Parathyroid adenoma (tissue), 2 donors: ENCODE measurements around the gene CRB2.

ENCODE experiments used
- H2AFZ ChIP-seq: fragments of 300-600 bp; sonication (generic); one replicate; pipeline ENCODE4 v1.7.0; 2017; ENCODE audit warnings: antibody characterized with exemption, mild to moderate bottlenecking
- H3K27ac ChIP-seq: fragments of 300-600 bp; sonication (generic); one replicate; pipeline ENCODE4 v1.7.0; 2017
- H3K27me3 ChIP-seq: fragments of 300-600 bp; sonication (generic); one replicate; pipeline ENCODE4 v1.7.0; 2017; ENCODE audit warnings: low read length; ENCODE audit not compliant: control insufficient read depth, insufficient read depth
- H3K36me3 ChIP-seq: fragments of 300-600 bp; sonication (generic); one replicate; pipeline ENCODE4 v1.7.0; 2017; ENCODE audit warnings: low read length; ENCODE audit not compliant: control insufficient read depth, insufficient read depth
- H3K4me1 ChIP-seq: fragments of 300-600 bp; sonication (generic); one replicate; pipeline ENCODE4 v1.7.0; 2017; ENCODE audit warnings: control low read depth
- H3K4me2 ChIP-seq: fragments of 300-600 bp; sonication (generic); one replicate; pipeline ENCODE4 v1.7.0; 2017; ENCODE audit warnings: low read length
- H3K4me3 ChIP-seq: fragments of 300-600 bp; sonication (generic); one replicate; pipeline ENCODE4 v1.7.0; 2017; ENCODE audit warnings: low read depth, low read length
- H3K79me2 ChIP-seq: fragments of 300-600 bp; sonication (generic); one replicate; pipeline ENCODE4 v1.7.0; 2017; ENCODE audit warnings: control low read depth
- H3K9ac ChIP-seq: fragments of 300-600 bp; sonication (generic); one replicate; pipeline ENCODE4 v1.7.0; 2017; ENCODE audit warnings: mild to moderate bottlenecking
- H3K9me3 ChIP-seq: fragments of 300-600 bp; sonication (generic); one replicate; pipeline ENCODE4 v1.7.0; 2017; ENCODE audit warnings: low read length; ENCODE audit not compliant: control insufficient read depth
- TF ChIP-seq, protein P1 (sequence below): fragments of 300-600 bp; sonication (generic); IDR thresholded peaks from one replicate; pipeline ENCODE4 v1.7.0; 2017; ENCODE audit warnings: antibody characterized with exemption, mild to moderate bottlenecking
- donor health status: primary hyperparathyroidism.

Gene CRB2

DNA sequence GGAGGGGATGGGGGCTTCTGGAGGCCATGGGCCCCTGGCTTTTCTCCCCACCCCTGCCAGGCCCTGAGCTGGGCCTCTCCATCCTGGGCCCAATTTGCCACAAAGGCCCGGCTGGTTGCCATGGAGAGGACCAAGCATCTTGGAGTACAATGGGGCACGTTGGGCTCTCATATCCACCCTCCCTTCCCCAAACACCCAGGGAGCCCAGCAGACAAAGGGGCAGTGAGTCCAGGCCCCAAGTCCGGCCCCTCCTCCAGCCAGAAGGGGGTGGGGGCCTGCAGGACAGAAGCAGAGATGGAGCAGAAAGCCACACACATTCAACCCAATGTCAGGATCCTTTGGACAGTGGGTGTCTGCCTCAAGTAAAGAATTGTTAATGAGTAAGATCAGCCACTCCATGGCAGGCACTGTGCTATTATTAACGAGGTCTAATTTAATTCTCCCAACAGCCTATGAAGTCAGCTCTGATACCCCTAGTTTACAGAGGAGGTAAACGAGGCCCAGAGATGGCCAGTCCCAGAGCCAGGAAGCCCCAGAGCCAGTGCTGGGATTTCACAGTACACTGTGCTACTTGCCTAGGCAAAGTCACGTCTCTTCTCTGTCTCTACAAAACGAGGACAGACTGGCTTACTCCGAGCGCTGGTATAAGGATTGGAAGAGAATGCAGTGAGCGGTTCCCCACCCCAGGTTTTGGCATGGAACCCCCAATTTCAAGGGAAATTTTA lies 2.3 kb downstream of the CRB2 start:
- H2AFZ ChIP-seq, result no peak overlapping the region
- no peaks in the 10 kb centered on the region for H3K9me3 ChIP-seq
- no peak overlapping the region for H3K4me2 ChIP-seq
- H3K4me3 ChIP-seq, result no peak overlapping the region
- H3K27me3 ChIP-seq, result no peaks in the 10 kb centered on the region
- no peaks in the 10 kb centered on the region for H3K79me2 ChIP-seq
- no peak overlapping the region for H3K9ac ChIP-seq
- H3K4me1 ChIP-seq, result no peaks in the 10 kb centered on the region
- no peak overlapping the region for H3K27ac ChIP-seq
- H3K36me3 ChIP-seq, result no peaks in the 10 kb centered on the region
- TF ChIP-seq, protein P1, sequence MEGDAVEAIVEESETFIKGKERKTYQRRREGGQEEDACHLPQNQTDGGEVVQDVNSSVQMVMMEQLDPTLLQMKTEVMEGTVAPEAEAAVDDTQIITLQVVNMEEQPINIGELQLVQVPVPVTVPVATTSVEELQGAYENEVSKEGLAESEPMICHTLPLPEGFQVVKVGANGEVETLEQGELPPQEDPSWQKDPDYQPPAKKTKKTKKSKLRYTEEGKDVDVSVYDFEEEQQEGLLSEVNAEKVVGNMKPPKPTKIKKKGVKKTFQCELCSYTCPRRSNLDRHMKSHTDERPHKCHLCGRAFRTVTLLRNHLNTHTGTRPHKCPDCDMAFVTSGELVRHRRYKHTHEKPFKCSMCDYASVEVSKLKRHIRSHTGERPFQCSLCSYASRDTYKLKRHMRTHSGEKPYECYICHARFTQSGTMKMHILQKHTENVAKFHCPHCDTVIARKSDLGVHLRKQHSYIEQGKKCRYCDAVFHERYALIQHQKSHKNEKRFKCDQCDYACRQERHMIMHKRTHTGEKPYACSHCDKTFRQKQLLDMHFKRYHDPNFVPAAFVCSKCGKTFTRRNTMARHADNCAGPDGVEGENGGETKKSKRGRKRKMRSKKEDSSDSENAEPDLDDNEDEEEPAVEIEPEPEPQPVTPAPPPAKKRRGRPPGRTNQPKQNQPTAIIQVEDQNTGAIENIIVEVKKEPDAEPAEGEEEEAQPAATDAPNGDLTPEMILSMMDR, result no peak

DNA sequence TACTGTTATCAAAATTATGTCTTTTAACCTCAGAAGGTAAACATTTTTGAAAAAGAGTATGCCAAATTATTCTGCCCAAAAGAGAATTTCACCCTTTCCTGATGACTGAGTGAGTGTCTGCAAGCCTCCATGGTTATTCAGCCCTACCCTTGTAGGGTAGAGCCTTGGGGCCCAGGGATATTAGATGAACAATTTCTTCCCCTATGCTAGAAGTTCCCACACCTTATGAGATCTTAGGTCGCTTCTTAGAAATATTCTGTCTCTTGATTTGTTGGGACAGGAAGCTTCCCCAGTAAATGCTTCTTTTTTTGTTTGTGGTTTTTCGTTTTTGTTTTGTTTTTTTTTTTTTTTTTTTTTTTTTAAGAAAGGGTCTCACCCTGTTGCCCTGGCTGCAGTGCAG lies 3.1 kb downstream of the CRB2 start:
- Histone ChIP-seq H3K9me3 (no peaks in the 10 kb centered on the region), H3K9ac (no peak overlapping the region), H3K4me1 (no peaks in the 10 kb centered on the region), H2AFZ (no peak overlapping the region), H3K4me3 (no peak overlapping the region), H3K27ac (no peak overlapping the region), H3K36me3 (no peaks in the 10 kb centered on the region), H3K4me2 (no peak overlapping the region), H3K27me3 (no peaks in the 10 kb centered on the region), H3K79me2 (no peaks in the 10 kb centered on the region)
- TF ChIP-seq, protein P1, result no peak

DNA sequence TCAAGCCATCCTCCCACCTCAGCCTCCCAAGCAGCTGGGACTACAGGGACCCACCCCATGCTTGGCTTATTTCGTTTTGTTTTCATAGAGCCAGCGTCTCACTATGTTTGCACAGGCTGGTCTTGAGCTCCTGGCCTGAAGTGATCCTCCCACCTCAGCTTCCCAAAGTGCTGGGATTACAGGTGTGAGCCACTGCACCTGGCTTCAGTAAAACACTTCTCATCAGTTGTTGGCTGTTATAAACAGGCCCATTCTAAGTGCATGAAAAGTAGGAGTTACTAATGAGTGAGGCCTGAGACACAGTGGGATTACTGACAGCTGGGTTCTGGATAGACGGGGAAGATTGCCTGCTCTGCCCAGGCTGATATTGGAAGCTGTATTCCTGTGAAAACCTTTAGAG lies 3.5 kb downstream of the CRB2 start:
- no peak overlapping the region for H3K4me2 ChIP-seq
- no peak overlapping the region for H2AFZ ChIP-seq
- H3K4me1 ChIP-seq, result no peaks in the 10 kb centered on the region
- H3K9me3 ChIP-seq, result no peaks in the 10 kb centered on the region
- H3K4me3 ChIP-seq, result no peak overlapping the region
- H3K36me3 ChIP-seq, result no peaks in the 10 kb centered on the region
- H3K79me2 ChIP-seq, result no peaks in the 10 kb centered on the region
- H3K9ac ChIP-seq, result no peak overlapping the region
- TF ChIP-seq, protein P1, result no peak
- no peaks in the 10 kb centered on the region for H3K27me3 ChIP-seq
- no peak overlapping the region for H3K27ac ChIP-seq

DNA sequence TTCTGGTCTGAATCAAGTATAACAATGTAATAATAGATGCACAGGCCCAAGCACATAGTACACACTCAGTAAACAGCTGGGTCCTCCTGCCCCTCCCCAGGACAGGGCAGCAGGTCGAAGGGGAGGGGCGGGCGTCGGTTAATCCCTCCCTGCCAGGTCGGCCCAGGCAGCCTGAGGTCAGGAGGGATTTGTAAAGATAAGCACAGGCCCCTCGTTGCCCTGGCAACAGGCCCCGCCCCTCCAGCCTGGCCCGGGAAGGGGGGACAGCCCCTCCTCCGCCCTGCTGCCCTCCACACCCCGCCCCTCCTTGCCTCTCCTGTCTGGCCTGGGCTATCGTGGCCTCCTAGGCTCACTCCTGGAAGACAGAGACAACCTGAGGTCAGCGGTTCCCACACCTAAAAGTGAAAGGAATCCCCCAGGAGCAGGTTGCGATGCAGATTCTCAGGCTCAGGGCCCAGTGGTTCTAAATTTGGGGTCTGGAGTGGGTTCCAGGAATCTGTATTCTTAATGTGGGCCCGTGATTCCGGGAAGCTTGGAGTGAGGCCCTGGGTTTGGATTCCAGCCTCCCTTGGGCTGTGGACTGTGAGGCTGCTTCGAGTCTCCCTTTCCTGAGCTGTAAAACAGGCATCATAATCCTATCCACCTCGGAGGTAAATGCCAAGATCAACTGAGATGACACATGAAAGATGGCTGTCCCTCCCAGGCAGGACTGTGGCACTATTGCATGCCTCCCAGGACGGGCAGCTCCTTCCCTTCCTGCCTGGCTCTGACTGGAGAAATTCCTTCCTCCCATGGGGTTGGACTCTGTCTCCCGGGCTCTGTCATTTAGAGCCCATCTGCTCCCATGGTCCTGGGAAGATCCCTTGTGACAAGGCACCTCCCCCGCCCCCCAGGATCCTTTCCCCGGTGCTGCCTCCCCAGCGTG lies 4.4 kb downstream of the CRB2 start:
- Histone ChIP-seq H3K9me3 (no peaks in the 10 kb centered on the region), H2AFZ (no peak overlapping the region), H3K4me3 (no peak overlapping the region), H3K4me1 (no peaks in the 10 kb centered on the region), H3K27me3 (no peaks in the 10 kb centered on the region), H3K79me2 (no peaks in the 10 kb centered on the region), H3K9ac (no peak overlapping the region), H3K27ac (no peak overlapping the region), H3K4me2 (no peak overlapping the region), H3K36me3 (no peaks in the 10 kb centered on the region)
- TF ChIP-seq, protein P1, result no peak
